KOPT-K1 (cell line): ENCODE measurements around the gene FCN3.
"Not testable (repeated sequence)": the region's sequence is repeated elsewhere in the genome, so short reads cannot be mapped to it uniquely, and the experiment has no call there.

Experiments used
- H3K27ac ChIP-seq: fragments of 200-600 bp; sonication (generic); 2 replicates; pipeline ENCODE4 v1.5.1; 2016; ENCODE audit warnings: antibody characterized with exemption, mild to moderate bottlenecking, low read depth, low read length; ENCODE audit not compliant: poor library complexity, severe bottlenecking
- H3K36me3 ChIP-seq: fragments of 200-600 bp; sonication (generic); 2 replicates; pipeline ENCODE4 v1.5.1; 2017; ENCODE audit warnings: antibody characterized with exemption, mild to moderate bottlenecking, low read length, moderate library complexity; ENCODE audit not compliant: insufficient read depth
- H3K9me3 ChIP-seq: fragments of 200-600 bp; sonication (generic); 2 replicates; pipeline ENCODE4 v1.5.1; 2017; ENCODE audit warnings: antibody characterized with exemption, low read length, mild to moderate bottlenecking; ENCODE audit not compliant: insufficient read depth, poor library complexity, severe bottlenecking

Gene FCN3

DNA sequence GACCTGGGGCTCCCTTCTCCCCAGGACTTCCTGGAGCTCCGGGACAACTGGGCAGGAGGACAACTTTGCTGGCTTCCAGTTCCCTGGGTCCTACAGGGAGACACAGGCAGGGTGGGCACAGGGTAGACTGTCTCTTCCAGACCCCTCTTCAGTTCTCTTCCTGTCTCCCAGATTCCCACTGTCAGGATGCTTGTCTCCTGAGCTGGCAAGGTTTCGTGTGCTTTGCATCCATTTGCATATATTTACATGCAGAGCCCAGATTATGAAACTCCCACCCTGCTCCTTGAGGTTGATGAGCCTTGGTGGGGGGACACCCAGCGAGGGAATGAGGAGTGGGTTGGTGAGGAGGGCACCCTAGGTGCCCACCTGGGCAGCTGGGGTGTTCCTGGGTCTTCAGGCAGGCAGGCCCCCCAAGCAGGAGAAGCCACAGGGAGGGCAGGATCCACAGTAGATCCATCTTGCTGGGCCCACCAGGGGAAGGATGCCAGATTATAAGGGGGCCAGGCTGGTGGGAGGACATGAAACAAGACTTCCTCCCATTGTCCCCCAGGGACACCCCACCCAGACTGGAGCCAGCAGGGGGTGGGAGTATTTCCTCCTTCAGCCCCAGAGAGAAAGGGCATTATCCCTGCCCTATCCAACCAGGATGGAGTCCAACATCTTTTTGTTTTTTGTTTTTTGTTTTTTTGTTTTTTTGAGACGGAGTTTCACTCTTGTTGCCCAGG lies at the start of gene FCN3:
Gene FCN3, minus strand, starts transcription at position 463 of the 725 bp plus-strand sequence. Its CDS starts 6 bp downstream, at position 457.
- Histone ChIP-seq H3K27ac (no peak within 1 kb of the TSS), H3K36me3 (no peaks in the 10 kb centered on the region), H3K9me3 (no peaks in the 10 kb centered on the region)

GRCh38 chr1:27423709-27424108 lies 49.1 kb upstream of the FCN3 start:
- H3K9me3 ChIP-seq = no peaks in the 10 kb centered on the region
- H3K36me3 ChIP-seq = peaks cover 46% of the 10 kb centered on the region
- H3K27ac ChIP-seq = no peak overlapping the region

DNA sequence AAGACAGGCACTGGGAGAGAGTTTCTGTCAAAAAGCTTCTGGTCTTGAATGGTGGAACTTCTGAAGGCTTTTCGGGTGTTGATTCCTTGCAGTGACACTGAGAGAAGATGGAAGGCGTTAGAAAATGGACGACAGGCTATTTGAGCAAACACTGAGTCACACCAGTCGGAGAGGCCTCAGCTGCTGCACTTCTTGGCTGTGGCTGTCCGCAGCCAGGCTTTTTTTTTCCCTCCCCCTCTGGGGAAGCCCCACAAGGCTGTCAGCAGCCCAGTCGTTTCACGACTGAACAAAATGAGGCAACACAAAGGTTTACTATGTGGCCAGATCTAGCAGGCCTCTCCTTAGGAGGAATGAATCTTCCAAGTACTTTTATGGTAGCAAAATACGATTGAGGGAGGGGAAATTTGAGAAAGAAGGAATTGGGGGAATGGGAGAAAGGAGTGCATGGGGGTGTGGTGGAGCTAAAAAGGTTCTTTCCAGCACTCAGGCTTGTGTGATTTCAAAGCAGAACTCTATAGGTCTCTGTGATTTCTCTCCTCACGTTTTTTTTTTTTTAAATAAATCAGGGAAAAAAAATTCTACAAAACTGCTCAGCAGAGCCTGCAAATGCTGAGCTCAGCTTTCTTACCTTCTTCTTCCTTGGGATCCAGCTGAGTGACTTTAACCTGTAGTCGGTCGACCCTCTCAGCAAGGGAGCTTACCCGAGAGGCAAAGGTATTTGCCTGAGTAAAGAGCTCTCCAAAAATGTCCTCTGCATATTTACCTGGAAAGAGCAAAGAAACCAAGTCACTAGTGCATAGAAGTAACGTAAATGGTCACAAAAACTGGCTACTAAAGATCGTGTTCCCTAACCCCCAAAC lies 43.9 kb upstream of the FCN3 start:
- Histone ChIP-seq H3K9me3 (no peaks in the 10 kb centered on the region), H3K27ac (no peak overlapping the region), H3K36me3 (peaks cover 60% of the 10 kb centered on the region)

GRCh38 chr1:27417713-27418112 lies 43.1 kb upstream of the FCN3 start:
- H3K27ac ChIP-seq = no peak overlapping the region
- H3K36me3 ChIP-seq = peaks cover 69% of the 10 kb centered on the region
- no peaks in the 10 kb centered on the region for H3K9me3 ChIP-seq

DNA sequence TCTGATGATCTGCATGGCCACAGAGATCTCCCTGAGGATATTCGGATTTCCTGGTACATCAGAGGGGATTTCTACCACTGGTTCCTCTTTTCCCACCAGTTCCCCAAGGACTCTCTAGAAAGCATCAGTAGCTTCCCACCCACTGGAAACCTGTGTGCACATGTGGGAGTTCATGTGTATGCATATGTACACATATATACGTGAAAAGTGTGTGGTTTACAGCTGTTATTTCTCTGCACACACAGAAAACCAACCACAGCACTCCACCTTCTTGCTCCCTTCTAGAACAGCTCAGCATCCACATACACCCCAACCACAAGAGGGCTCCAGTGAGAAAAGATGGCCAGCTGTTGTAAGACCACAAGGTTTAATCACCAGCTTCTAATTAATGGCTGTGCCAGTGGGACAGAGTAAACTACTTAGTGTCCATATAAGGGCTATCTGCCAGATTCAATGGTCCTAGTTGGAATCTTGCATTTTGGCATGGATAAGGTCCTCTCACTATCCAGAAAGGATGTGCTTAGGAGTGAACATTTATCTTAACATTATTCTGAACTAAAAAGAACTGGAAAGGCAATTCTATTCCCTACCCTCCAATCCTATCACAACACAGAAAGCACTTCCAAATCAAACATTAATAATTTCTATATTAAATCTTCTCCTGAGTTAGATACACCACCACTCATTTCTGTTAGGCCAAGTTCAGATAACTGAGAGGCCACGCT lies 41.9 kb upstream of the FCN3 start:
- Histone ChIP-seq H3K36me3 (peaks cover 80% of the 10 kb centered on the region), H3K27ac (no peak overlapping the region), H3K9me3 (no peaks in the 10 kb centered on the region)

GRCh38 chr1:27414091-27414490 lies 39.5 kb upstream of the FCN3 start:
- Histone ChIP-seq H3K27ac (no peak overlapping the region), H3K9me3 (no peaks in the 10 kb centered on the region), H3K36me3 (peaks cover 99% of the 10 kb centered on the region)

GRCh38 chr1:27413004-27413403 lies 38.4 kb upstream of the FCN3 start:
- Histone ChIP-seq H3K9me3 (no peaks in the 10 kb centered on the region), H3K36me3 (peaks cover 99% of the 10 kb centered on the region), H3K27ac (no peak overlapping the region)

DNA sequence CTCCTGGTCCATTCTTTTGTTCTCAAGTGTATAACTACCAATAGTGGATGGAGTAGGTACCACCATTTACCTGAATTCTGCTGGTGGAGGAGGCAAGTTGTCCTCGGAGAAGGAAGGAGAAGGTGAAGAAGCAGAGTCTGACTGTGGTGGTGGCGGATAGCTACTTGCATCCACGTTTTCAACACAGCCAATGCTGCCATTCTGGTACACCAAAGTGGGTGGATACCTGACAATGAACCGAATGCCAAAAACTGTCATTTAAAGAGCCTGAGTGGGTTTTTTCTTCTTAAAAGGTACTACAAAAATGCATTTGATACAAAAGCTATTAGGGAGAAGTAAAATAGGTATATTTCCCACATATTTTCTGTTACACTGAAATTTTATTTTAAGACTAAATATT lies 37.9 kb upstream of the FCN3 start:
- no peaks in the 10 kb centered on the region for H3K9me3 ChIP-seq
- H3K36me3 ChIP-seq = peaks cover 99% of the 10 kb centered on the region
- H3K27ac ChIP-seq = no peak overlapping the region

- Histone ChIP-seq H3K36me3 (peaks cover 99% of the 10 kb centered on the region), H3K9me3 (no peaks in the 10 kb centered on the region), H3K27ac (no peak overlapping the region)
These were observed 36.1 kb upstream of the FCN3 start for GRCh38 chr1:27410709-27411108.

DNA sequence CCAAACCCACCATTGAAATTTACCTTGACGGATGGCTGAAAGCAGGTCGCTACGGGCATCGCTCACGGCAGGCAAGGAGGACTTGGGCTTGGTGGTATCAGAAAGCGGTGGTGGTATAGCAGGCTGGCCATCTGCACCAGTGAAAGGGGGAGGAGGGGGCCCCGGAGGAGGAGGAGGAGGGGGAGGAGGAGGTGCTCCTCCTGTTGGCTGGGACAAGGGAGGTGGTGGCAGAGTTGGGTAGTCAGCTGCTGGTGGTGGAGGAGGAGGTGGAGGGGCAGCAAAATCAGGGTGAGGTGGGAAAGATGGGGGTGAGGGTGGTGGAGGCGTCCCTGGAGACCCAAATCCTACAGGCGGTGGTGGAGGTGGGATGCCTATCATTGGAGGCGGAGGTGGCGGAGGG lies 35.0 kb upstream of the FCN3 start:
- Histone ChIP-seq H3K9me3 (no peaks in the 10 kb centered on the region), H3K27ac (no peak overlapping the region), H3K36me3 (peaks cover 96% of the 10 kb centered on the region)

- H3K36me3 ChIP-seq = peaks cover 91% of the 10 kb centered on the region
- H3K27ac ChIP-seq = no peak overlapping the region
- H3K9me3 ChIP-seq = no peaks in the 10 kb centered on the region
These were observed 33.5 kb upstream of the FCN3 start for GRCh38 chr1:27408151-27408550.

GRCh38 chr1:27406791-27407190 lies 32.2 kb upstream of the FCN3 start:
- H3K36me3 ChIP-seq = peaks cover 83% of the 10 kb centered on the region
- H3K9me3 ChIP-seq, H3K27ac ChIP-seq: not testable (repeated sequence)

DNA sequence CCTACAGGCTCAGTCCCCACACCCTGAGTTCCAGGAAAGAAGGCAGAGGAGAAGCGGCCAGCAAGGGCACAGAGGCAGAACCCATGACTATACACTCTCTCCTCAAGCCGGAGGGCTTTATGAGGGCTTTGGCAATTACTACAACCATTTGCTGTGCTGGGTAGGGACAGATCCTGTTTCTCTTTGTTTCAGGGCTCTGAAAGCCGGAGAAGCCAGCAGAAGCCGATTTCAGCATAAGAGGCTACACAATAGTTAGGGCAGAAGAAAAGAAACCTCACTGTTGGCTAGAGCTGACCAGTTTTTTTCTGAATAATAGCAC lies 31.7 kb upstream of the FCN3 start:
- Histone ChIP-seq H3K36me3 (peaks cover 78% of the 10 kb centered on the region), H3K27ac (no peak overlapping the region), H3K9me3 (no peaks in the 10 kb centered on the region)

DNA sequence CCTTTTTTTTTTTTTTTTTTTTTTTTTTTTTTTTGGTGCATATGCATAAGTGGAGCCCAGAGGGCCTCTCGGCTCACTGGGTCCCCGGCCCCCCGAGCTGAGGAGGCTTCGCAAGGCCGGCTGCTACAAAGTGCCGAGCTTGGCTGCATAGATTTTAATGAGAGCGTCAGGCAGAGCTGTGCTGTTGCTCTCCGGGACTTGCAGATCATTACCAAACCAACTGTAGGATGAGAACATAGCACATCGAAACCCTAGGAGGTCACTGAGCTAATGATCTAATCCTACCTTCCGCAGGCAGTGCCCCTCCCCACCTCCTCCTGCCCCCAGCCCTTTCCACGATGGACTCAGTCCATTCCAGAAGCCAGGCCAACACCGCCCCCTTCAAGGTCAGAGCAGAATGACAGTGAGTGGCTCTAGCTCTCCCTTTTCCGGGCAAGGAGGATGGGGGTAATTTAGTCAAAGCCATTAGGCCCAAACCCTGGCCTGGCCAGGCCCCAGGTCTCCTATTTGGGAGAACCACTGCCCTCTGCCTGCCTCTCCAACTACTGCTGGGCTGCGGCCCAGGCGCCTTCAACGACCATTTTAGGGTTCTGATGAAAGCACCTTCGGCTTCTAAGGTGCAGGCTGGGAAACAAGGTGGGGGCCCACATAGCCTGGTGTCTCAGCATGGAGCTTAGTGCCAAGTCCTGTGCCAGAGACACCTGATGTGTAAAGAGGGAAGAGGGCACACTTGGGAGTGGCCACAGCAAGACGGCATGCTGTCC lies 31.2 kb upstream of the FCN3 start:
- not testable (repeated sequence) for H3K27ac ChIP-seq, H3K9me3 ChIP-seq
- H3K36me3 ChIP-seq = peaks cover 72% of the 10 kb centered on the region

- peaks cover 65% of the 10 kb centered on the region for H3K36me3 ChIP-seq
- H3K27ac ChIP-seq = no peak overlapping the region
These were observed 30.4 kb upstream of the FCN3 start for GRCh38 chr1:27405074-27405473.

More at GRCh38 chr1:27405074-27405473, 30.4 kb upstream of the FCN3 start:
- H3K9me3 ChIP-seq = no peaks in the 10 kb centered on the region
